RCC 7860 (cell line): Measurements from ENCODE around the gene OMD.

Experiments
- DNase-seq: peaks from one replicate; pipeline ENCODE4 v3.0.0-alpha.2; 2015; ENCODE audit warnings: low spot score
- FAIRE-seq: peaks from 2 replicates; lab custom pipeline; 2012; peaks lifted over from hg19 to GRCh38; lab: Jason Lieb, UNC

Gene OMD, protein sequence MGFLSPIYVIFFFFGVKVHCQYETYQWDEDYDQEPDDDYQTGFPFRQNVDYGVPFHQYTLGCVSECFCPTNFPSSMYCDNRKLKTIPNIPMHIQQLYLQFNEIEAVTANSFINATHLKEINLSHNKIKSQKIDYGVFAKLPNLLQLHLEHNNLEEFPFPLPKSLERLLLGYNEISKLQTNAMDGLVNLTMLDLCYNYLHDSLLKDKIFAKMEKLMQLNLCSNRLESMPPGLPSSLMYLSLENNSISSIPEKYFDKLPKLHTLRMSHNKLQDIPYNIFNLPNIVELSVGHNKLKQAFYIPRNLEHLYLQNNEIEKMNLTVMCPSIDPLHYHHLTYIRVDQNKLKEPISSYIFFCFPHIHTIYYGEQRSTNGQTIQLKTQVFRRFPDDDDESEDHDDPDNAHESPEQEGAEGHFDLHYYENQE

GRCh38 chr9:92424340-92424739, at the start of gene OMD:
Gene OMD, minus strand, starts transcription at chr9:92424471. Its CDS starts 6,913 bp downstream, at chr9:92417558.
- no peak for FAIRE-seq

DNA sequence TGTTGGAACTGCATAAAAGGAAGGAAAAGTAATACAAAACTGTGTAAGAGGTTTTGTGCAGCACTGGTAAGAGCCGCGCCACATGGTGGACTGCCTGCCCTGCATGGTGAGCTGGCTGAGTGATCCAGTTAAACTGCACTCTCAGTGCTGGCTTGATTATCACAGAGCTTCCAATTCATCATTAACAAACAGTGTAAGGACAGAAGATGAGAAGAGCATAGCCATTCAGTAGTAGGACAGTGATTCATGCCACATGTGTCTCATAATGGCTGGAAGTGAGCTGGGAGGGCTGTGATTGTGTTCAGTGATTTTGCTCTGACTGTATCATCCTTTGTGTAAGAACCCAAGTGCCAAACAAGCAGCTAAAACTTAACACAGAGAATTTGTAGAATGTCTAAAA, 43.9 kb upstream of the OMD start:
- no peak for DNase-seq
- no peak for FAIRE-seq

More at GRCh38 chr9:92424340-92424739, at the start of gene OMD:
- no peak for DNase-seq

- DNase-seq: no peak
- no peak for FAIRE-seq
Observed at GRCh38 chr9:92467511-92467910, 43.2 kb upstream of the OMD start.

- DNase-seq (no peak), FAIRE-seq (no peak)
Observed at GRCh38 chr9:92467041-92467440, 42.8 kb upstream of the OMD start.

- FAIRE-seq: no peak
Observed at GRCh38 chr9:92463984-92464383, 39.7 kb upstream of the OMD start.

DNA sequence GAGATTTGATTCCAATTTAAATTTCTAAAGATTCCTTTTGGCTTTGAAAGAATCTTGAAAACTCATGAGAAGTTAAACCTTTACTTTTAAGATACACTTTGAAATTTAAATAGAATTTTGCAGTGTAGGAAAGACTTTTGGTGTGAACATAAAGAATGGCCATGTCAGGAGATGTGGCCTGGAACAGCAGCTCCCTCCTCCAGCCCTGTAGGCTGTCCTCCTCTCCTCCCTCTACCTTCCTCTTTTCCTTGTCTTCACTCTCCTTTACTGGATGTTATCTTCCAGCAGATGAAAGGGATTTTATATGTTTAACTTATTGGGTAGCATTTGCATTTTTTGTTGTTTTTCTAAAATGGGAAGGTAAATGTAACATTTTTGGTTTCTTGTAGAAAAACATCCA, 39.1 kb upstream of the OMD start:
- no peak for DNase-seq
- FAIRE-seq: no peak

More at GRCh38 chr9:92463984-92464383, 39.7 kb upstream of the OMD start:
- DNase-seq: no peak

- DNase-seq (no peak), FAIRE-seq (no peak)
Observed at GRCh38 chr9:92457576-92457975, 33.3 kb upstream of the OMD start.

DNA sequence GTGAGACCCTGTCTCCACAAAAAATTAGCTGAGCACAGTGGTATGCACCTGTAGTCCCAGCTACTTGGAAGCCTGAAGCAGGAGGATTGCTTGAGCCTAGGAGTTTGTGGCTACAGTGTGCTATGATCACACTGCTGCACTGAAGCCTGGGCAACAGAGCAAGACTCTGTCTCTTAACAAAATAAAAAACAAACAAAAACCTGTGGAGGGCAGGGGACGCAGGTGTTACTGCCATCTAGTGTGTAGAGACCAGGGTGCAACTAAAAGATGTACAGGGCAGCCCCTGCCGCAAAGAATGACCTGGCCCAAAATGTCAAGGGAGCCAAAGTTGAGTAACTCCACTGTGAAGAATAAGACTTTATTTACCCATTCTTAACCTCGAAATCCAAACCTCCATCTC, 30.9 kb upstream of the OMD start:
- FAIRE-seq: no peak
- no peak for DNase-seq

GRCh38 chr9:92446536-92446935, 22.3 kb upstream of the OMD start:
- no peak for FAIRE-seq
- no peak for DNase-seq

DNA sequence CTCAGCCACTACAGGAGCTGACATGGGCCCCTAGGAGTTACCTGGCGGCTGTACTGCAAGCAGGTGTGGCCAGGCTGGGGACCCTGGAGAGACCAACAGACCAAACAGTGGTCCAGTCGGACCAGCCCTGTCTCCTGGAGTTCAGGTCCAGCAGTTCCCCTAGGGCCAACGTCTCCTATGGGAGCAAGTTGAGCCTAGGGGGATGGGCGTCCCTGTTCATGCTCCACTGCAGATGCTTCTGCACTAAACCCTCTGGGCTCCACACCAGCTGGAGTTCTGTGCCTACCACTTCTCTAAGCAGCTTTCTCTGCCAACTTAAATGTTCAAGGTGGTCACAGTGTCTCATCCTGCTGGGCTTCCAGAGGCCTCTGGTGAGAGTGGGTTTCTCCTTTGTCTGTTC, 20.6 kb upstream of the OMD start:
- DNase-seq (no peak), FAIRE-seq (no peak)

GRCh38 chr9:92440751-92441046, 16.4 kb upstream of the OMD start:
- FAIRE-seq (no peak), DNase-seq (no peak)

GRCh38 chr9:92439921-92440750, 15.9 kb upstream of the OMD start:
- peak; percentile 24 for DNase-seq

GRCh38 chr9:92438900-92439526, 14.7 kb upstream of the OMD start:
- DNase-seq (no peak), FAIRE-seq (peak; percentile 83)

More at GRCh38 chr9:92439921-92440750, 15.9 kb upstream of the OMD start:
- no peak for FAIRE-seq

GRCh38 chr9:92435263-92435662, 11.0 kb upstream of the OMD start:
- no peak for DNase-seq
- FAIRE-seq: no peak

GRCh38 chr9:92432972-92433548, 8.8 kb upstream of the OMD start:
- no peak for DNase-seq
- FAIRE-seq: no peak

GRCh38 chr9:92432350-92432749, 8.1 kb upstream of the OMD start:
- DNase-seq: no peak
- no peak for FAIRE-seq

GRCh38 chr9:92429836-92430235, 5.6 kb upstream of the OMD start:
- DNase-seq (no peak), FAIRE-seq (no peak)

GRCh38 chr9:92426501-92427145, 2.4 kb upstream of the OMD start:
- FAIRE-seq (no peak), DNase-seq (no peak)

DNA sequence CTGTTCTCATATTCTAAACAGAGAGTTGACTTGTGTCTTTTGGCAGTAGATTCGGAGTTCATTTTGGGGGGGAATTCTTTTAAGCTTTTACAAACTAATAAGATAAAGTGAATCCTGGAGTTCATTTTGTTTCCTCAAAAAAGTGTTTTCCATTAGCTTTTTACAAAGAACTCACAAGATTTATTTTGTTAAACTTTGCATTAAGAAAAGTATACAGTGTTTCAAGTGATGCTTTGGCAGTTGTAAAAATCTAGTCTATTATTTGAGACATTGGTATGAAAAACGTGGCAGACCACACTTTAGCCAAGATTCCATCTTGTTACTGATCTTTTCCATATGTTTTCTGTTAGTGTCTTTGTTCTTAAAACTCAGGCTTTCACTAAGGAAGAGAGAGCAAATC, 1.2 kb upstream of the OMD start:
- FAIRE-seq: no peak
- DNase-seq: no peak

GRCh38 chr9:92423612-92424011, 659 bp downstream of the OMD start:
- no peak for DNase-seq
- no peak for FAIRE-seq
